Measurements from ENCODE around the gene ALG14.
"Not testable (repeated sequence)": the region's sequence is repeated elsewhere in the genome, so short reads cannot be mapped to it uniquely, and the experiment has no call there.

Gene ALG14

DNA sequence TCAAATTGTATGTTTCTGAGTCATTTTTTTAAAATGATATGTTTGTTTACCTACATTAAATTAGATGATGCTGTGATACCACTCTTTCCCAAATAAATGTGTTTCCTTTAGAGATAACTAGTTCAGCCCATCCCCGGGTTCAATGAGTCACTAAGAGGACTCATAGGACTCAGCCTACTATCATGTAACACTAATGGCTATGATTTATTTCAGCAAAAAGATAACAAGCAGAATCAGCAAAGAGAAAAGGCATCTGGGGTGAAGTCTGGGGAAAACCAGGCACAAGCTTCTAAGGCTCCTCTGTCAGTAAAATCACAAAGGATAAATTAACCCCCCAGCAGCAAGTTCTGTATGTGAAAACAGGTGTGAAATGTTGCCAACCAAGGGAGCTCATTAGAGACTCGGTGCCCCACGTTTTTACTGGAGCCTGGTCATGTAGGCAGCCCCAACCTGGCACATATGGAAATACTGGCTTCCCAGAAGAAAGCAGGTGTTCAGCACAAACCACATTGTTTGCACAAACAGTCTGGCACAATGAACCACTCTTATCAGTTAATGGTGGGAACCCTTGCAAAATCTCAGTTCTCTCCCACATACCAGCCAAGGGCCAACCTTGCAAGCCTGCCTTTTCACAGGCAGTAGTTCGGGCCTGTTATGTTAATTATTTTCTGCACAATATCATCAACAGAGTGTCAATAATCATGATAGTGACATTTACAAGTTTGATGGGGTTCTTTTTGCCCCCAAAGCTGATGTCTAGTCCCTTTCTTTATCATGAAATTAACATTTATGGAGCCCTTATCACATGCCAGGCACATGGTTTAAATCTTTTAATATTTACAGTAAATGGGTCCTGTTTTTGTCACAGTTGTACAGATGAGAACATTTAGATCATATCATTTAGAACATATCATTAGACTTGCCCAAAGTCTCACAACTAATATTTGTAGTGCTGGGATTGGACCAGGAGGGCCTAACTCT lies 122.8 kb downstream of the ALG14 start:
- DNase-seq (ENCODE audit: extremely low spot score) = no peak
- CTCF ChIA-PET = no interaction called here
- POLR2A ChIA-PET = no interaction called here
- no peak for TF ChIP-seq HDGF (IDR thresholded peaks at IDR 0.05; ENCODE audit: borderline replicate concordance)
- no peak for TF ChIP-seq FOXK2 (IDR thresholded peaks at IDR 0.05)
- TF ChIP-seq L3MBTL2 (conservative IDR thresholded peaks at IDR 0.05) = no peak
- TF ChIP-seq SUZ12 (IDR thresholded peaks at IDR 0.05) = no peak
- TF ChIP-seq CTBP1 (IDR thresholded peaks at IDR 0.05; ENCODE audit: borderline replicate concordance) = no peak
- TF ChIP-seq, protein P1, sequence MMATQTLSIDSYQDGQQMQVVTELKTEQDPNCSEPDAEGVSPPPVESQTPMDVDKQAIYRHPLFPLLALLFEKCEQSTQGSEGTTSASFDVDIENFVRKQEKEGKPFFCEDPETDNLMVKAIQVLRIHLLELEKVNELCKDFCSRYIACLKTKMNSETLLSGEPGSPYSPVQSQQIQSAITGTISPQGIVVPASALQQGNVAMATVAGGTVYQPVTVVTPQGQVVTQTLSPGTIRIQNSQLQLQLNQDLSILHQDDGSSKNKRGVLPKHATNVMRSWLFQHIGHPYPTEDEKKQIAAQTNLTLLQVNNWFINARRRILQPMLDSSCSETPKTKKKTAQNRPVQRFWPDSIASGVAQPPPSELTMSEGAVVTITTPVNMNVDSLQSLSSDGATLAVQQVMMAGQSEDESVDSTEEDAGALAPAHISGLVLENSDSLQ (IDR thresholded peaks at IDR 0.05) = no peak
- TF ChIP-seq FOXA1 (IDR thresholded peaks at IDR 0.05) = no peak
- no peak for TF ChIP-seq BHLHE40 (IDR thresholded peaks at IDR 0.05; ENCODE audit: borderline replicate concordance)
- TF ChIP-seq TARDBP (IDR thresholded peaks at IDR 0.05) = no peak
- no peak for TF ChIP-seq LEF1 (IDR thresholded peaks at IDR 0.05; ENCODE audit: borderline replicate concordance)
- TF ChIP-seq ARNT (IDR thresholded peaks at IDR 0.05) = no peak
- TF ChIP-seq ELF4 (IDR thresholded peaks at IDR 0.05) = no peak
- no peak for TF ChIP-seq NFRKB (IDR thresholded peaks at IDR 0.05)
- TF ChIP-seq ZNF384 (IDR thresholded peaks at IDR 0.05) = no peak
- TF ChIP-seq FOXM1 (IDR thresholded peaks at IDR 0.05; ENCODE audit: borderline replicate concordance) = no peak
- no peak for TF ChIP-seq SP1 (IDR thresholded peaks at IDR 0.05)

DNA sequence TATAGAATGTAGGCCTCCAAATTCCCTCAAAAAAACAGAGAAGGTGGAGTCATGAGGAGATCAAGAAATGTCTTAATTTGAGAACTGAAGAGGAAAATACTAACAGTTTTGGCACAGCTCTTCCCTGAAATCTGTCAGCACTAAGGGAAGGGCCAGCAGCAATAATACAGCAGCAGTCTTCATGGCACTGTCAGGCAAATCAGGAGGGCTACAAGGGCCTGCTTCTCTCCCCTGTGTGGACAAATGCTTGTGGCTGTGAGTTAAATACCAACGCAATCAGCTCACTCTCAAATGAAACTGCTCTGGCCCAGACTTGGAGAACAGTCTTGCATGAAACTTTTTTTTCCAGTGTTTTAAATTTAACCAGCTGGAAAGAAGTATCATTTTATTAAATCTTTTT lies 125.3 kb downstream of the ALG14 start:
- no peak for DNase-seq (ENCODE audit: extremely low spot score)
- TF ChIP-seq NFRKB (IDR thresholded peaks at IDR 0.05) (no peak), TARDBP (IDR thresholded peaks at IDR 0.05) (no peak), CTBP1 (IDR thresholded peaks at IDR 0.05; ENCODE audit: borderline replicate concordance) (no peak), ELF4 (IDR thresholded peaks at IDR 0.05) (no peak), L3MBTL2 (conservative IDR thresholded peaks at IDR 0.05) (no peak), SP1 (IDR thresholded peaks at IDR 0.05) (no peak), ZNF384 (IDR thresholded peaks at IDR 0.05) (no peak), HDGF (IDR thresholded peaks at IDR 0.05; ENCODE audit: borderline replicate concordance) (no peak), ARNT (IDR thresholded peaks at IDR 0.05) (no peak), SUZ12 (IDR thresholded peaks at IDR 0.05) (no peak), LEF1 (IDR thresholded peaks at IDR 0.05; ENCODE audit: borderline replicate concordance) (no peak), FOXK2 (IDR thresholded peaks at IDR 0.05) (no peak), FOXA1 (IDR thresholded peaks at IDR 0.05) (no peak)
- TF ChIP-seq, protein P1 (IDR thresholded peaks at IDR 0.05) = no peak
- CTCF ChIA-PET = no interaction called here
- POLR2A ChIA-PET = interaction anchor here (0.6 to 1.6 kb wide), 3 partner anchors 19 to 55 kb away, joined by 3 to 4 read pairs (median 3); partner anchors contain the start of gene CNN3

DNA sequence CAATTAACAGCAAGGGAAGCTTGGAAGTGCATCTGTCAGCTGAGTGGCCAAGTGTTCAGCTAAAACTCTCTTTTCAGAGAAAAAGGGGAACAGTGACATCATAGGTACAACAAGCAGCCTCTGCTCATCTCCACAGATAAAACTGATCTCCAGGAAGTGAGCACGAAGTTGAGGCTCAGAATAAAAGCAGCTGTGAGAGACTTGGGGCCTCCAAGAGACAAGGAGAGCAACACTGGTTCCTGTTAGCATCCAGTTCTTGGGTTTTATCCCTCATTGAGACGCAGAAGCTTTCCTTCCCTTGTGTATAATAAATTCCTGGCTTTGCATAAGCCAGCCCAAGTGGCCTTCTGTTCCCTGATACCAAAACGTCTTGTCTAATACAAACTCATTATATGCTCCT lies 125.9 kb downstream of the ALG14 start:
- ChIA-PET CTCF (no interaction called here), POLR2A (interaction anchor here (0.6 to 1.6 kb wide), 3 partner anchors 18 to 56 kb away, joined by 3 to 4 read pairs (median 3); partner anchors contain the start of gene CNN3)
- DNase-seq (ENCODE audit: extremely low spot score) = no peak
- TF ChIP-seq BHLHE40 (IDR thresholded peaks at IDR 0.05; ENCODE audit: borderline replicate concordance) (no peak), ARNT (IDR thresholded peaks at IDR 0.05) (no peak)

DNA sequence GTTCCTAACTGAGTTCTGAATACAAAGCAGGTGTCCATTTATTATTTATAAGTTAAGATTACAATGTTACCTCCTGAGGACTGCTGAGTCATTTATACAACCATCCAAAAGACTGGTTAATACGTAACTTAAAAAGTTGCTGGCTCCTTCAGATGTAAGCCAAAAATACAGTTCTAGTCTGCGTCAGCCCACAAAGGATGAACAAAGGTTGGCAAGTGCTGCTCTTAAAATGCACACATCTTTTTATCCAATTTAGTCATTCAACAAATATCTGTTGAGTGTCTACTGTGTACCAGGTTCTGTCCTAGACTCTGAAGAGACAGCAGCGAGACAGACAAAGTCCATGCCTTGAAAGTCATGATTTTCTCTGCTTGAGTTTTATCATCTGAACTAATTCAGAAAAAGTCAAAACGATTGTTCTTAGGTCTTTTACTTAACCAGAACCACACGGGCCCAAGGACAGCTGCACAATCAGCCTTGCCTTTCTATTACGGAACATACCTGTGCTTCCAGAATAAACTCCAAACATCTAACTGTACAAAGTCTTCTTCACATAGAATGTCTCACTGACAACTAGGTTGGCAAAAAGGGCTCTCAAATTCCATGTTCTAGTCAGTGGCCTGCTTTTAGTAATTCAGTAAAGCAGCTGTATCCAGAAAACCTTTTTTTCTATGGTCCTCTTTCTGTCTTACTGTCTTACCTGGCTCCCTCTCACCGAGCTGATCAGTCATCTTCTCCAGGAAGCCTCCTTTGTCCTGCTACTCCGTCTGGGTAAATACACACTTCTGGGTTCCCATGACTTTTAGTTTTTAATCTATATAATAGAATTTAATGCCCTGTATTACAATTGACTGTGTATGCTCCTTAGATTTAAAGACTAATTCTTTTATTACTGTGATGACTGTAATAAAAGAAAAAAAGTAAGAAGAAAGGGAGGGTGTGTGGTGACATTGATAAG lies 130.3 kb downstream of the ALG14 start:
- ChIA-PET POLR2A (no interaction called here), CTCF (no interaction called here)
- DNase-seq (ENCODE audit: extremely low spot score) = no peak
- TF ChIP-seq SP1 (IDR thresholded peaks at IDR 0.05) (no peak), LEF1 (IDR thresholded peaks at IDR 0.05; ENCODE audit: borderline replicate concordance) (no peak), ARNT (IDR thresholded peaks at IDR 0.05) (no peak), L3MBTL2 (conservative IDR thresholded peaks at IDR 0.05) (no peak), ZNF384 (IDR thresholded peaks at IDR 0.05) (no peak), CTBP1 (IDR thresholded peaks at IDR 0.05; ENCODE audit: borderline replicate concordance) (no peak), TARDBP (IDR thresholded peaks at IDR 0.05) (no peak), FOXA1 (IDR thresholded peaks at IDR 0.05) (no peak), SUZ12 (IDR thresholded peaks at IDR 0.05) (no peak), BHLHE40 (IDR thresholded peaks at IDR 0.05; ENCODE audit: borderline replicate concordance) (no peak), ELF4 (IDR thresholded peaks at IDR 0.05) (no peak), NFRKB (IDR thresholded peaks at IDR 0.05) (no peak), HDGF (IDR thresholded peaks at IDR 0.05; ENCODE audit: borderline replicate concordance) (no peak), FOXK2 (IDR thresholded peaks at IDR 0.05) (no peak), FOXM1 (IDR thresholded peaks at IDR 0.05; ENCODE audit: borderline replicate concordance) (no peak)
- TF ChIP-seq, protein P1 (IDR thresholded peaks at IDR 0.05) = no peak

DNA sequence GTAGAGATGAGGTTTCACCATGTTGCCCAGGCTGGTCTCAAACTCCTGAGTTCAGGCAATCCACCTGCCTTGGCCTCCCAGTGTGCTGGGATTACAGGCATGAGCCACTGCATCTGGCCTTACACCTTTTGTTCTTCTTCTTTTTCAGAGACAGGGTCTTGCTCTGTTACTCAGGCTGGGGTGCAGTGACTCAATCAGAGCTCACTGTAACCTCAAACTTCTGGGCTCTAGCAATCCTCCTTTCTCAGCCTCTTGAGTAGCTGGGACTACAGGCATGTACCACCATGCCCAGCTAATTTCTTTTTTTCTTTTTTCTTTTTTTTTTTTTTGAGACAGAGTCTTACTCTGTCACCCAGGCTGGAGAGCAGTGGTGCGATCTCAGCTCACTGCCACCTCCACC lies 131.3 kb downstream of the ALG14 start:
- POLR2A ChIA-PET; DNase-seq (ENCODE audit: extremely low spot score); CTCF ChIA-PET: not testable (repeated sequence)
